Natural killer cell (primary cell): ENCODE data around the gene ELN. TPM values are rescaled to one million over a fixed set of nuclear protein-coding genes. Genes with fewer than 3 reads are reported as not detected.

Experiments used
- ATAC-seq, 3 donors: fragments of 150-1000 bp in 2 of 3; fragments of 200-7000 bp in 1 of 3; cut with Tn5 transposase; 1 replicate in 1 of 3; 2 replicates in 2 of 3; pipeline ENCODE4 v1.10.0; 2021; ENCODE audit warnings: mild to moderate bottlenecking in 2 of 3, moderate library complexity in 2 of 3
- DNase-seq, 2 donors: peaks; one replicate each; pipeline versions ENCODE4 v3.0.0 to v3.0.0-alpha.2; 2013 to 2021; ENCODE audit warnings: mixed read lengths in 1 of 2
- H3K27ac ChIP-seq: one replicate; pipeline ENCODE4 v1.5.1; 2013; ENCODE audit warnings: mild to moderate bottlenecking, low read length
- H3K27me3 ChIP-seq: one replicate; pipeline ENCODE4 v1.6.1; 2013; ENCODE audit warnings: low read length; ENCODE audit not compliant: control insufficient read depth, insufficient read depth
- H3K36me3 ChIP-seq: one replicate; pipeline ENCODE4 v1.6.1; 2013; ENCODE audit warnings: low read length; ENCODE audit not compliant: control insufficient read depth, insufficient read depth
- H3K4me1 ChIP-seq: one replicate; pipeline ENCODE4 v1.6.1; 2013; ENCODE audit warnings: low read length; ENCODE audit not compliant: control insufficient read depth, insufficient read depth
- H3K4me3 ChIP-seq: one replicate; pipeline ENCODE4 v1.5.1; 2013; ENCODE audit warnings: low read length
- H3K9me3 ChIP-seq: one replicate; pipeline ENCODE4 v1.6.1; 2013; ENCODE audit warnings: low read length; ENCODE audit not compliant: control insufficient read depth, insufficient read depth
- H3K27ac Mint-ChIP-seq, 2 donors: one replicate each; pipeline ENCODE4 v1.8.0; 2022; ENCODE audit warnings: mild to moderate bottlenecking in 2 of 2, mixed read lengths in 2 of 2, moderate library complexity in 1 of 2
- H3K27me3 Mint-ChIP-seq, 2 donors: one replicate each; pipeline ENCODE4 v1.8.0; 2022; ENCODE audit warnings: low read depth in 2 of 2, mixed read lengths in 2 of 2
- H3K36me3 Mint-ChIP-seq: one replicate; pipeline ENCODE4 v1.8.0; 2022; ENCODE audit warnings: mixed read lengths
- H3K4me1 Mint-ChIP-seq, 2 donors: one replicate each; pipeline ENCODE4 v1.8.0; 2022; ENCODE audit warnings: mixed read lengths in 2 of 2
- H3K4me3 Mint-ChIP-seq: one replicate; pipeline ENCODE4 v1.8.0; 2022; ENCODE audit warnings: mild to moderate bottlenecking, moderate library complexity, mixed read lengths
- H3K9me3 Mint-ChIP-seq, 2 donors: one replicate each; pipeline ENCODE4 v1.8.0; 2022; ENCODE audit warnings: mixed read lengths in 2 of 2
- WGBS: methylation state at CpG from one replicate; pipeline ENCODE4 v1.1.7; 2013; ENCODE audit warnings: missing lambda C conversion rate; ENCODE audit not compliant: insufficient coverage; 5-methylcytosine and 5-hydroxymethylcytosine counted together
- intact Hi-C: fragments of 100-400 bp; cut with micrococcal nuclease; formaldehyde crosslinking; loops from one replicate; pipeline ENCODE4 v1.14.2; 2022
- total RNA-seq, 4 donors: library from RNA; stranded (reverse); fragments of 120-200 nt in 1 of 4; gene quantifications; one replicate each; pipeline versions ENCODE4 v1.2.3 to v1.2.4, GENCODE V29; 2013 to 2022
- TF ChIP-seq, protein P1 (sequence below): fragments of 200-600 bp; IDR thresholded peaks from one replicate; pipeline ENCODE4 v1.8.0; 2022; ENCODE audit warnings: antibody characterized with exemption

Gene ELN
- total RNA-seq, 3 donors from 2014 or later (not counting 1 experiment from before 2014, with no cell fraction given), result 0.75 TPM; not detected in 2

DNA sequence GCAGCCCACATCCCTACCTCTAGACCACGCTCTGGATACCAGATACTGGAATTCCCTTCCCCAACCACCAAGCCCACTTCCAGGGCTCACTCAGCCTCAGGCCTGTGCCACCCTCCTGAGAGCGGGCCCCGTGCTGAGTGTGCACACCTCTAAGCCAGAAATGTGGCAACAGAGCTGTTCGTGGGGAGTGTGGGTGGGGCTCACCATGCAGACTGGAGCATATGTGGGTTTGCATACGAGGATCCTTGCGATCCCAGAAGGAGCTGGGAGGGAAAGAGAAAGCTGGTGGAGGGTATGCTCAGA is 42.6 kb downstream of the ELN start:
- H3K9me3 ChIP-seq, result no peaks in the 10 kb centered on the region
- H3K4me3 Mint-ChIP-seq, result no peak overlapping the region
- no peak for ATAC-seq
- H3K27me3 ChIP-seq, result no peaks in the 10 kb centered on the region
- no peak overlapping the region for H3K27ac Mint-ChIP-seq
- WGBS, result 82% methylated on average over 6 of the region's 6 CpGs
- H3K4me1 Mint-ChIP-seq, result no peaks in the 10 kb centered on the region
- TF ChIP-seq, protein P1, sequence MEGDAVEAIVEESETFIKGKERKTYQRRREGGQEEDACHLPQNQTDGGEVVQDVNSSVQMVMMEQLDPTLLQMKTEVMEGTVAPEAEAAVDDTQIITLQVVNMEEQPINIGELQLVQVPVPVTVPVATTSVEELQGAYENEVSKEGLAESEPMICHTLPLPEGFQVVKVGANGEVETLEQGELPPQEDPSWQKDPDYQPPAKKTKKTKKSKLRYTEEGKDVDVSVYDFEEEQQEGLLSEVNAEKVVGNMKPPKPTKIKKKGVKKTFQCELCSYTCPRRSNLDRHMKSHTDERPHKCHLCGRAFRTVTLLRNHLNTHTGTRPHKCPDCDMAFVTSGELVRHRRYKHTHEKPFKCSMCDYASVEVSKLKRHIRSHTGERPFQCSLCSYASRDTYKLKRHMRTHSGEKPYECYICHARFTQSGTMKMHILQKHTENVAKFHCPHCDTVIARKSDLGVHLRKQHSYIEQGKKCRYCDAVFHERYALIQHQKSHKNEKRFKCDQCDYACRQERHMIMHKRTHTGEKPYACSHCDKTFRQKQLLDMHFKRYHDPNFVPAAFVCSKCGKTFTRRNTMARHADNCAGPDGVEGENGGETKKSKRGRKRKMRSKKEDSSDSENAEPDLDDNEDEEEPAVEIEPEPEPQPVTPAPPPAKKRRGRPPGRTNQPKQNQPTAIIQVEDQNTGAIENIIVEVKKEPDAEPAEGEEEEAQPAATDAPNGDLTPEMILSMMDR, result no peak
- H3K4me1 ChIP-seq, result peaks cover 7% of the 10 kb centered on the region
- no peaks in the 10 kb centered on the region for H3K36me3 Mint-ChIP-seq
- H3K9me3 Mint-ChIP-seq, result no peaks in the 10 kb centered on the region
- no peak overlapping the region for H3K4me3 ChIP-seq
- no peak for DNase-seq
- no peaks in the 10 kb centered on the region for H3K36me3 ChIP-seq
- no peaks in the 10 kb centered on the region for H3K27me3 Mint-ChIP-seq
- H3K27ac ChIP-seq, result no peak overlapping the region
- intact Hi-C loops, result no loop called here

DNA sequence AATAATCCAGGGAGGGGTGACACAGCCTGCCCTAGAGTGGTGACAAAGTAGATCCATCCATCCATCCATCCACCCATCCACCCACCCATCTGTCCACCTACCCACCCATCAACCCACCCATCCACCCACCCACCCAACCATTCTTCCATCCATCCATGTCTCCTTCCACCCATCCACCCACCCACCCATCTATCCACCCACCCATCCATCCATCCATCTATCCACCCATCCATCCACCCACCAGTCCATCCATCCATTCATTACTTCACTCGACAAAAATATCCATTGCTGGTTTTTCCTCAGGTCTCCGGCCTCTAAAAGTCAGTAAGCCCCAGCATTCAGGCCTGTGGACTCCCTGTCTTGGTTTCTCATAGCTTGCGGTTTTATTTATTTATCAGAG is 43.1 kb downstream of the ELN start:
- Mint-ChIP-seq H3K27ac (no peak overlapping the region), H3K9me3 (no peaks in the 10 kb centered on the region), H3K36me3 (no peaks in the 10 kb centered on the region), H3K4me3 (no peak overlapping the region), H3K4me1 (no peaks in the 10 kb centered on the region), H3K27me3 (no peaks in the 10 kb centered on the region)
- DNase-seq (no peak), ATAC-seq (no peak)
- H3K27ac ChIP-seq, result no peak overlapping the region
- no peaks in the 10 kb centered on the region for H3K27me3 ChIP-seq
- H3K36me3 ChIP-seq, result no peaks in the 10 kb centered on the region
- 88% methylated on average over 3 of the region's 3 CpGs for WGBS
- H3K4me1 ChIP-seq, result peaks cover 7% of the 10 kb centered on the region
- H3K9me3 ChIP-seq, result no peaks in the 10 kb centered on the region
- H3K4me3 ChIP-seq, result no peak overlapping the region
- intact Hi-C loops, result no loop called here
- TF ChIP-seq, protein P1, result no peak

DNA sequence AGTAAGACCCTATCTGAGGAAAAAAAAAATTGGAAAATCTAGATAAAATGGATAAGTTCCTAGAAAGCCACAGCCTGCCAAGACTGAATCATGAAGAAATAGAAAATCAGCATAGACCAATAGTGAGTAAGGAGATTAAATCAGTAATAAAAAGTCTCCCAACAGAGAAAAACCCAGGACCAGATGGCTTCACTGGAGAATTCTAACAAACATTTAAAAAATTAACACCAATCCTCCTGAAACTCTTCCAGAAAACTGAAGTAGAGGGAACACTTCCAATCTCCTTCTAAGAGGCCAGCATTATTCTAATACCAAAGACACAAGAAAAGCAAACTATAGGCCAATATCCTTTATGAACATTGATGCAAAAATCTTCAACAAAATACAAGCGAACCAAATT is 46.8 kb downstream of the ELN start:
- no CpG with 5 or more reads among the region's 1 CpG for WGBS
- H3K4me3 Mint-ChIP-seq, result no peak overlapping the region

DNA sequence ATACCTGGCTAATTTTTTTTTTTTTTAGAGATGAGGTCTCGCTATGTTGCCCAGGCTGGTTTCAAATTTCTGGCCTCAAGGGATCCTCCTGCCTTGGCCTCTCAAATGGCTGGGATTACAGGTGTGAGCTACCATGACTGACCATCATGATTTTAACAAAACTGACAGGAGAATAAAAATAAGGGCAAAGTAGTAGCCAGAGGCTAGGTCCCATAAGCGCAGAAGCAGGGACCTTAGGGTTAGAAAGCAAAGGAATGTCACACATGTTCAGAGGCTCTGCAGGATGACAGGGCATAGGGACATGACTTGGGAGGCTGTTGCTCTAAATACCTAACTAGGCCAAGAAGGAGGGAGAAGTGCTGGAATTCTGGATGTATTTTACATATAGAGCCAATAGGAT is 50.5 kb downstream of the ELN start:
- H3K27ac ChIP-seq, result no peak overlapping the region
- TF ChIP-seq, protein P1, result no peak
- ATAC-seq (no peak), DNase-seq (no peak)
- no peak overlapping the region for H3K4me3 ChIP-seq
- intact Hi-C loops, result no loop called here
- H3K36me3 ChIP-seq, result no peaks in the 10 kb centered on the region
- 98% methylated on average over 2 of the region's 2 CpGs for WGBS
- no peak overlapping the region for H3K4me3 Mint-ChIP-seq
- no peaks in the 10 kb centered on the region for H3K27me3 ChIP-seq
- no peaks in the 10 kb centered on the region for H3K27me3 Mint-ChIP-seq
- H3K9me3 ChIP-seq, result no peaks in the 10 kb centered on the region
- no peaks in the 10 kb centered on the region for H3K4me1 Mint-ChIP-seq
- no peaks in the 10 kb centered on the region for H3K9me3 Mint-ChIP-seq
- H3K27ac Mint-ChIP-seq, result no peak overlapping the region
- H3K4me1 ChIP-seq, result peaks cover 6% of the 10 kb centered on the region
- H3K36me3 Mint-ChIP-seq, result no peaks in the 10 kb centered on the region

More for the DNA sequence above, 46.8 kb downstream of the ELN start:
- H3K27me3 Mint-ChIP-seq, result no peaks in the 10 kb centered on the region
- TF ChIP-seq, protein P1, result no peak
- H3K9me3 Mint-ChIP-seq, result no peaks in the 10 kb centered on the region
- Histone ChIP-seq H3K9me3 (no peaks in the 10 kb centered on the region), H3K27ac (no peak overlapping the region), H3K36me3 (no peaks in the 10 kb centered on the region), H3K4me3 (no peak overlapping the region), H3K27me3 (no peaks in the 10 kb centered on the region), H3K4me1 (no peaks in the 10 kb centered on the region)
- H3K4me1 Mint-ChIP-seq, result no peaks in the 10 kb centered on the region
- no peak for ATAC-seq
- H3K27ac Mint-ChIP-seq, result no peak overlapping the region
- H3K36me3 Mint-ChIP-seq, result no peaks in the 10 kb centered on the region
- no peak for DNase-seq
- intact Hi-C loops, result no loop called here
